GM21360 (cell line): ENCODE results near the gene SHMT2.

ENCODE experiments used
- ATAC-seq: cut with Tn5 transposase; IDR thresholded peaks from one replicate; pipeline ENCODE4 v1.9.1; 2021; ENCODE audit warnings: mild to moderate bottlenecking, moderate library complexity; ENCODE audit not compliant: unreplicated experiment

Gene SHMT2

DNA sequence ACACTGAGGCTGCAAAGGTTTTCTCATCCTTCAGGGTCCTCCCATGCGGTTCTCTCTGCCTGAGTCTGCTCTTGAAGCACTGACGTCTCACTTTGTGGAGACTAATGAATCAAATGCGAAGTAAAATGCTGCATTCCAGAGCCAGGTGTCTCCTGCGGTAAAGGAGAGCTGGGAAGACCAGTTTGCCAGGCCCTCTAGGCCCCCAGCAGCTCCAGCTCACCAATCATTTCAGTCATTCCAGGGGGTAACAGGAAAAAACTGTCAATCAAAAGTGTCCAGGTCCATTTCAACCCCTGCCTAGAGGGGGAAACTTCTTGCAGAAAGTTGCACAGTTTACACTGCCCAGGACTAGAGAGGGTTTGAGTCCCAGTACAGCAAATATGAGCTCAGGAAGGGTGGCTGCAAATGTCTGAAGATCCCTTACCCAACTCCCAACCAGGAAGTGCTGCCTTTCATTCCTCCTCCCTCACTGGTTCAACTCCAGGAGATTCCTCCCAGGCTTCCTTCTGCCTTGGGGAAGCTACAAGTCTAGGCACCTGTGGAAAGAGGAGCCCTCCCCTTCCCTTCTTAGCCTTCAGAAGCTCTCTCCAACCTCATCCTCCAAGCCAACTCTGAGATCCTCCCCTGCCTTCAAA lies 15.6 kb upstream of the SHMT2 start:
- no peak for ATAC-seq

GRCh38 chr12:57214398-57214781 lies 15.1 kb upstream of the SHMT2 start:
- ATAC-seq = no peak

DNA sequence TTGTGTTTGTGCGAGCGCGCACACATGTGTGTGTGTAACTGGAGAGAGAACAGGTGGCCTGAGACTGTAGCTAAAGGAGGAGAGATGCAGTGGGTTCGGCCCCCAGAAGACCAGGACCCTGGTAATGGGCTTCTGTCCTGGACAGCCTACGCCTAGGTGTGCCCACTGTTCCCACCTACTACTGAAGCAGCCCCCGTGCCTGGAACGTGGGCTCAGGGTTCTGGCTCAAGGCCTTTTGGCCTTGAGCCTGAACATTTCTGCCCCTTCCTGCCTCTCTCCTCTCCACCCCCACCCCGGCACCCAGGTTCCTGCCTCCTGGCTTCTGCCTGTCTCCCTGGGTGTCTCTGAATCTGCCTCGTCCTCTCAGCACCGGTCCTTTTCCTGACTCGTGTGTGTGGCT lies 14.4 kb upstream of the SHMT2 start:
- ATAC-seq = no peak

DNA sequence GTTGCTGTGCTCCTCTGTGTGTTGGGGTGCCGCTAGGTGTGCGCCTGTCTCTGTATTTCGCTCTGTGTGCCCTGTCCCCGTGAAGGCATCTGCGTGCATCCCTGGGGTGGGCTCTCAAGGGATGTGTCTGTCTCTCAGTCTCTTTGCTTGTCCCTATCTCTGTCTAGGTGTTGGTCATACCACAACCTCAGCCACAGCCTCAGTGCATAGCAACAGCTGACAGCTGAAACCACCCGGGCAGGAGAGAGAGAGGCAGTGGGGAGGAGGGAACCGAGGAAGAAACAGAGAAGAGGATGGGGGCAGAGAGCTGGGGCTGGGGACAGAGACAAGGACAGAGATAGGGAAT lies 13.9 kb upstream of the SHMT2 start:
- ATAC-seq = no peak

DNA sequence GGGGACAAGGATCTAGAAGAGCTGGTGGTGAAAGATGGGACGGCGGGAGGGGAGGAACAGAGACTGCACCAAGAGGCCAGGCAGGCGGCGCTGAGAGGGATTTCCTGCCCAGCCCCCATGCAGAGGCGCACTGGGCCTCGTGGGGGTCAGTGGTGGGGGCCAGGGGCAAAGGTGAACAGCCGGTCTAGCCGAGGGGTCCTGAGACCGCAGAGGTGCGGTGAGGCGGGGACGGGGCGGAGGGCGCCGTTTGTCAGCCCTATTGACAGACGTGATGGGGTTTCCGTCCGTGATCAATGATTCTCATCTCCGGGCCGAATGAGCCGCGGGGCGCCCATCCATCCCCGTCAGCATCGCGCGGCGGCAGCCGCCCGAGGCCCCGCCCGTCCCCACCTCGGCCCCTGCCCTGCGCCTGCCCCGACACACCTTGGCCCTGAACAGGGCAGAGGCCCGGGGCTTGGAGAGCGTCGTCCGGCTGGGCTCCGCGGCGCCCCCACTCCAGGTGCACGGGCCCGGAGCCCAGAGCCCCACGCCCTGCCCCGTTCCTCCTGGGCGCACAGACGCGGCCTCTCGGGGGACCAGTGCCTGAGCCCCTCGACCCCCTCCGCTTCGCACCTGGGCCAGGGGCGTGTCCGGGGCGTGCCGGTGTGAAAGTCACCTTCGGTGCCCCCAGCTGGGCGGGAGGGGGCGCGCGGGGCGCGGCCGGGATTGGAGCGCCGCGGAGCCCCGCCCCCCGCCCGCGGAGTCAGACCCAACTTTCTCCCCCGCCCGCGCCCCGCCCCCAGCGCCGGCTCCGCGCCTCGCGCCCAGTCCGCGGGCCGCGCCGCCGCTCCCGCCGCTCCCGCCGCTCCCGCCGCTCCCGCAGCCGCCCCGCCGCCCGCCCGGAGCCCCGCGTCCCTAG lies 13.2 kb upstream of the SHMT2 start, which contains the start of gene NXPH4:
Gene NXPH4 (plus strand): TSS at position 781 of the 898 bp plus-strand sequence. CDS start 176 bp downstream, outside the sequence.
- ATAC-seq = no peak

DNA sequence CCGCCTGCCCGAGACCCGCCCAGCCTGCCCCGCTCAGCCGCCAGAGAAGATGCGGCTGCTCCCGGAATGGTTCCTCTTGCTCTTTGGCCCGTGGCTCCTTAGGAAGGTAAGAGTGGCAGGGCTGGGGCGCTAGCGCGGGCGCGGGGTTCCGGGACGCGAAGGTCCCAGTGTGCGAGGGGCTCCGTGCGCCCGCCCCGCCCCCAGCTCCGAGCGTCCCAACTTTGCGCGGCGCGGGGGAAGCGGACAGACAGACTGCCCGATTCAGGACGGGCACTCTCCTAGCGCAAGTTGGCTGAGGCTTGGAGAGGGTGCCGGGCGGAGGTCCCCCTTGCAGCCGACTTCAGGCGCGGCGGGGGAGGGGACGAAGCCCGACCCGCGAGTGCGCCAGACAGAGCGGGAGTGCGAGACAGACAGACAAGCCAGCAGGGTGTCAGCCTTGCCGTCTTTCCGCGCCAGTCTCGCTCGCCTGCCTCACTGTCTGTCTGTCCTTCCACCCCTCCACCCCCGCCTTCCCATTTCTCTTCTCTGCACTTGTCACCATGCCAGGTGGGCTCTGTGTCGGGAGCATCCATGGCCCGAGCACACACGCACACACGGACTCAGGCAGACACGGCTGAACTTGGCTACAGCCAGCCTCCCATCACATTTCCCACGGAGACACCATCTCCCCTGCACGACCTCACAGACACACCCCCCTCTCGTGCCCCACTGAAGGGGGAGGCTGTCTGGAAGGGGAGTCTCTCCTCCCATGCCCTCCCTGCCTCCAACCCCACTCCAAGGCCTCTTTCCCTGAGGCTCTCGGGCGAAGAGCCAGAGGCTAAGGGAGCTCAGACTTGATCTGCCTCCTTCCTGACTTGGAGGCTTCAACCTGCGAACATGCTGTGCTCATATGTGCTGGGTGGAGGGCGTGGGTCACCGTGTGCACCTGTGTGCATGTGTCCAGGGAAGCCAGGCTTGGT lies 12.3 kb upstream of the SHMT2 start:
- ATAC-seq = no peak

DNA sequence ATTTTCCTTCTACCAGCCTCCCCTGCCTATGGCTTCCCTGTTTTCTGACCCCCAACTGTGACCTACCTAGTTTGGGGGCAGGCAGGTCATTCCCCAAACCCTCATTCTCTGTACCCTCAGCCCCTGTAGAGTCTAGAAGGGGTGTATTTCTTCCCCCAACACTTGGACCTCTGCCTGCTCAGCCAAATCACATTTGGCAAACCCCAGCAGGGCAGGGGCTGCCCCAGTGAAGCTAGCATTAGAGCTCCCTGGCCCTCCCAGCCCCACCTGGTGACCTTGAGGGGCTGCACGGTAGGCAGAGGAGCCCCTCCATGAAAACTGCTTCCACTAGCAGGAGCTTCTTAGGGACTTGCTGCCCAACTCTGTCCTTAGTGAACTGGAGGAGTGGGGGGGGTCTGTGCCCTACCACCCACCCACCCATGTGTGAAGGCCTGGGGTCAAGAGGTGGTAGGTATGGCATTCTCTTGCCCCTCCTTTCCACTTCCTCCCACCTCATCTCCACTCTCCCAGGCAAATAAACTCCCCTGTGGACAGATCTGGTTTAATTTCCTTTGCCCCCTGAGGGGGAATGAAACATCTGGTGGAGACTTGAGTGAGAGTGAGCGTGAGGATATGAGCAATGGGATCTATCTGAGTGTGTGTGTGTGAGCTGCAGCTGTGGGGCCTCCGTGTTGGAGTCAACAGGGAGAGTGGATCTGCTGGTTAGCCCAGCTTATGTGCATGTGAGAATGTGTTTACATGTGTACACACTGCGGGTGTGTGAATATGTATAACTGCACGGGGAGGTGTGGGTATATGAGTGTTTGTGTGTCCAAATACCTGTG lies 11.3 kb upstream of the SHMT2 start:
- ATAC-seq = no peak

DNA sequence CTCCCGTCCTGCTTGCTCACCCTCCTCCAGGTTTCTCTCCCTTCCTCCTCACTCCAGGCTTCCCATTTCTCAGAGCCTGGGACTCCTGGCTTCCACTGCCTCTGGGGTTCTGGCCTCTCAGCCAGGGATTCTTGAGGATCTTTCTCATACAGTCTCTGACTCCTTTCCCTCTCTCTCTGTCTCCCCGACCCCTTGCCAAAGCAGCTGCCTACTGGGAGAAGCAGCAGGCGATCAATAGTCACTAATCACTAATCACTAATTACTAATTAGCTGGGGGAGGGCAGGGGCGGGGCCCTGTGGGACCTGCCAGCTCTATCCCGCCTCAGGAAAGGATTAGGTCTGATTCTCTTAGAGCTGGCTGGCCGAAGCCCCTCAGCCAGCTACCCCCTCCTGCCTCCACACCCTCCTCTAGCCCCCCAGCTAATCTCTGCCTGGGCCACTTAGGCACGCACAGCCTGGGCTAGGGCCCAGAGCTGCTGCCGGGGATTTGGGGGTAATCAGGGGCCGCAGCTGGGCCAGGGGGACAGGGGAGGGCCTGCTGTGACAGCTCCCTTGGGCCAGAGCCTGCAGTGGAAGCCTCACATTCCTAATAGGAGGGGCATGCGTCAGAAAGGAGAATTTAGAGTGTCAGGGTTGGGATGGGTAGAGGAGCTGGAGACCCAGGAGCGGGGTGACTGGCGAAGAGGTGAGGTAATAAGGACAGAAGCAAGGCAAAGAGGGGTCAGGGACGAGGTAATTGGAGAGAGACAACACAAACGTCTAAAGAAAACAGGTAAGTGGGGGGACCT lies 10.1 kb upstream of the SHMT2 start:
- no peak for ATAC-seq

DNA sequence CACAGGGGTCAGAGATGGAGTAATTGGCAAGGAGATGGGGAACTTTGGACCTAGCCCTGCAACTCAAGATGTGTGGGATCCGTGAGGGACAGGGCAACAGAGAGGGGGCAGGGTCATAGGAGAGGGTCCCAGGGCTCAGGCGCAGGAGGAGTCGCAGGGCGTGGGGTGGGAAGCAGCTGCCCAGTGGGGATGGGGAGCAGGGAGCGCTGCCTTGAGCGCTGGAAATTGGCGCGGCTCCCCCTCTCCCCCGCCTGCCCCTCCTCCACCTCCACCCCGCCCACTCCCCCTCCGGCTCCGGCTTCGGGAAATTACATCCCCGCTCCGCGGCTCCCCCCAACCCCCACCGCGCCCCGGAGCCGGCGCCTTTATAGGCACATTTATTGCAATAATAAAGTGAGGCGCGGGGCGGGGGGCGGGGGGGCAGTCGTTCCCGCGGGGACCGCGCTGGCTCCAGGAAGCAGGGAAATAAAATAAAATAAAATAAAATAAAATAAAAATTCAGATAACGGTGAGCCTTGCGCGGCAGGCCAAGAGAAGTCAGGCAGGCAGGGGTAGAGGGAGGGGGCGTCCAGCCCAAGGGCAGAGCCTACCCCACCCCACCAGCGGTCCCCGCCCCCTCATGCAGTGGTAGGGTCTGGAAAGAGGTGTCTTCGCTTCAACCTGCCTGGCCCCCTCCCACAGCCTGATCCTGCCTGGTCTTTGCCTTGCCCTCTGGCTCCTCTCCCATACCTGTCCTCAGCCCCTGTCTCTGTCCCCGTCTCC lies 9.3 kb upstream of the SHMT2 start:
- ATAC-seq = no peak

- no peak for ATAC-seq
Observed at GRCh38 chr12:57220770-57221168, 8.7 kb upstream of the SHMT2 start.

DNA sequence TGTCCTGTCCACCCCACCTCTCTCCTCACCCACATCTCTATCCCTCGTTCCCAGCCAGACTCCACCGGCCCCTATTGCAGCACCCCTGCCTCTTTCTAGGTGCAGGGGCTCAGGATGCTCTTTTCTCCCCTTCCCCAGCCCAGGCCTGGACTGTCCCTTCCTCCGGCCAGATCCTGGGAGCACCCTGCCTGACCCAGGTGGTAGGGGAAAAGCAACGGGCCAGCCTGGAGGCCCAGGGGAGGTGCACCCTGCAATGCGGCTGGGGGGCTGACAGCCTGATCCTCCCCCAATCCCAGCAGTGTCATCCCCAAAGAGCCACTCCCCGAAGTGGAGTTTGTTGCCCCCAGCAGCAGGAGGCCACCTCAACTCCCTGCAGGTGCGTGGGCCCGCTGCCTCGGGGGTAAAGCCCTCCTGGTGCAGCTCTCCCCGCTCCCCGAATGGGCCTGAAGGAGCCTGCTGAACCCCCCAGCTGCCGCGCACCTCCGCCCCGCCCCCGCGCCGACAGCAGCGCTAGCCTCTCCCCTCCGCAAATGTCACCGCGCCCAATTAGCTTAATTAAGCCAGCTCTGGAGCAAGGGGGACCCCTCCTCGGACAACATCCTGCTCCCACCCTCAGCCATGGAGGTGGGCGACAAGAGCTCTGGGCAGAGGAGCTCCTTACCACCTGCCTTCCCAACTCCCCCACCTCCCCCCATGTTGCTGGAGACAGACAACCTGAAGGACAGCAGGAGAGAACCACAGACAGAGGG lies 8.2 kb upstream of the SHMT2 start:
- no peak for ATAC-seq

DNA sequence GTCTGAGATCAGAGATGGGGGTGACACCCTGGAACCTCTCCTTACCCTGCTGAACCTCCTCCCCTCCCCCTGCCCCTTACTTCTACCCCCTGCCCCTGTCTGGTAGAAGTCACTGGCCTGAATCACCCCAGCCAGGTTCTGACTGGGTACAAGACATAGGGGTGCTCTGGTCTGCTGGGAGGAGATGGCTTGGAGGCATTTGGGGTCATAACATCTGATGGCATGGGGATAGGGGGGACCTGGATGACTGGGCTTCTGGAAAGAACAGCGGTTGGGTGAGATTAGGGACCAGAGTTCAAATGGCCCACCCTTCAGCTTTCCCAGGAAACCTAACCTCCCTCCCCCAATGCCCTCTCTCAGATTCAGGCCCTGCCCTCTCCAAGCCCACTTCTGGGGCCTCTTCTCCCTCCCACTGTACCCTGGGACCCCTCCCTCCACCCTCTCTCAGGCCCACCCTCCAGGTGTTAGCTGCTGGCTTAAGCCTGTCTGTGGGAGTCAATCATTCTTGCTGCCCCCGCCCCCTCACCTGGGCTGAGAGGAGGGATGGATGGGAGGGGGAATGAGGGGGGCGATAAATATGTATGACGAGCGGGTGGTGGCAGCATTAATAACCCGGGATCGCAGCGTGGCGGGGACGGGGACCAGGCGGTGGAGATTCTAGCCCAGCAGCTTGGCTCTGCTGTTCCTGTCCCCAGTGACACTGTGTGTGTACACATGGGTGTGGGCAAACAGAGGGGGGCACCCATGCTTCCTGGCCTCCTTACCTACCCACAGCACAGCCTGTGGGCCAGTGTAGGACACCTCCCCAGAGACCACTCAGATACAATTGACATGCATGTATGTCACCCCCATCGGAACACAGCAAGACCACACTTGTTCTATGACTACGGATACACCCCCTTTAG lies 7.0 kb upstream of the SHMT2 start:
- ATAC-seq = no peak

DNA sequence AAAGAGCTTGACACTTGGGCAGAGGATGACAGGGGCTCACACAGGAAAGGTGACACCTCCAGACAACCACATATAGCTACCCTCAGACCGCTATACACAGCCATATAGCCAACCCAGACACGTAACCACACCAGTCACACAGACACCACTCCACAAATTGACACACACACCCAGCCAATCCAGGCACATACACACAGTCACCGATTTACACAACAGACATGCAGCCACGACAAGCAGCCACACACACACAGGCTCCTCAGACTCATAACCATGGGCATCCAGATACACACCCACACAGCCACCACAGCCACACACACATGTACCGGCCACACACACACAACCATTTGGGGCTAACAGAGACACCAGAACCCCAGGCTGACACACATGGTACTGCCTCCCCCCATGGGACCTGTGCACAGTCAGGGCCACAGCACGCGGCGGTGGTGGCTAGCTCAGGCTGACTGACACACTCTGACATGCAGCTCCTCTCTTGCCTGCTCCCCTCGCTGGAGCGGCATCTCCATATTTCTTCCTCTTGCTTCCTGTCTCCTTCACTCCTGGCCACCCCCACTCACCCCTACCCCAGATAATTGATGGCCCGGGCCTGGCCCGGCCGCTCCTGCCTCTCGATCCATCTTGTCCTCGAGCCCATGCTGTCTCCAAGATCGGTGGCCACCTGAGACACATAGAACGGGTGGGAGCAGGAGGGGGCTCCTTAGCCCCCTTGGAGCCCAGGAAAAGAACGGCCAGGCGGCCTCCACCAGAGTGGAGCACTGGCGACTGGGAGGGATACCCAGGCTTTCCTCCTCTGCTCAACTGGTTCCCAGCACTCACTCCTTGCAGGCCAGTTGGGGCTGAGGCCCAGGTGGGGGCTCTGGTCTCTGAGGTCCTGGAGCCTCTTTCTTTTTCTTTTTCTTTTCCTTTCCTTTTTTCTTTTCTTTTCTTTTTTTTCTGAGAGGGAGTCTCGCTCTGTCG lies 6.0 kb upstream of the SHMT2 start:
- no peak for ATAC-seq

DNA sequence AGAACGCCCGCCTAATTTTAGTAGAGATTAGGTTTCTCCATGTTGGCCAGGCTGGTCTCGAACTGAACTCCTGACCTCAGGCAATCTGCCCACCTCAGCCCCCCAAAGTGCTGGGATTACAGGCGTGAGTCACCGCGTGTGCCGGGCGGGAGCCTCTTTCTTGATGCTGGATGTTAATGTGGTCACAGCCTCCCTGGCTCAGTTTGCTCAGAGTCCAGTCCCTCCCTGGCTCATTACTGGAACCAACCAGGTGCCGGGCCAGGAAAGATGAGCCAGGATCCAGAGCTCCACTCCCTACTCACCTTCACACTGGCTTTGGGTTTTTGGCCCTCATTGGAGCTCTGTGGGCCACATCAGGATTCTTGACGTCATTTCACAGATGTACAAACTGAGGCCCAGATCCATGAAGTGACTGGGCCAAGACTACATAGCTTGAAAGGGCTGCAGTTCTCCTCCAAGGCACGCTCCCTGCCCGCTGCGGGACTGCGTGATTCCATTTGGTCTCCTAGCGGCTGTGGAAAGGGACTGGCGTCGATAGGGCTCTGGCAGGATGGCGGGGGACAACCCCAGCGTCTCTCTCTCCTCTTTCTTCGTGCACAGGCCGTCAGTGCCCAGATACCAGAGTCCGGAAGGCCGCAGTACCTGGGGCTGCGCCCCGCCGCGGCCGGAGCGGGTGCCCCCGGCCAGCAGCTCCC lies 5.1 kb upstream of the SHMT2 start:
- no peak for ATAC-seq

DNA sequence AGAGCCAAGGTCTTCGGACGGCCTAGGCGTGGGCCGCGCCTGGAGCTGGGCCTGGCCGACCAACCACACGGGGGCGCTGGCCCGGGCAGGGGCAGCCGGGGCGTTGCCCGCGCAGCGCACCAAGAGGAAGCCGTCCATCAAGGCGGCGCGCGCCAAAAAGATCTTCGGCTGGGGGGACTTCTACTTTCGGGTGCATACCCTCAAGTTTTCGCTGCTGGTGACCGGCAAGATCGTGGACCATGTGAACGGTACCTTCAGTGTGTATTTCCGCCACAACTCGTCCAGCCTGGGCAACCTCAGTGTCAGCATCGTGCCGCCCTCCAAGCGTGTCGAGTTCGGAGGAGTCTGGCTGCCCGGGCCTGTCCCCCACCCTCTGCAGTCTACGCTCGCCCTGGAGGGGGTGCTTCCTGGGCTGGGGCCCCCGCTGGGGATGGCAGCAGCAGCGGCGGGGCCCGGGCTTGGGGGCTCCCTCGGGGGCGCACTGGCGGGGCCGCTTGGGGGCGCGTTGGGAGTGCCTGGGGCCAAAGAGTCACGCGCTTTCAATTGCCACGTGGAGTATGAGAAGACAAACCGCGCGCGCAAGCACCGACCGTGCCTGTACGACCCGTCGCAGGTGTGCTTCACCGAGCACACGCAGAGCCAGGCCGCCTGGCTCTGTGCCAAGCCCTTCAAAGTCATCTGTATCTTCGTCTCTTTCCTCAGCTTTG lies 4.4 kb upstream of the SHMT2 start:
- ATAC-seq = no peak
